HFF-Myc (cell line): ENCODE results near the gene BCL2L11.

Experiments used
- DNase-seq: peaks from one replicate; pipeline ENCODE4 v3.0.0-alpha.2; 2011; ENCODE audit warnings: low read depth; ENCODE audit errors: extremely low read depth
- H3K4me3 ChIP-seq: replicated peaks from 2 replicates; pipeline ENCODE4 v1.5.1; 2011; ENCODE audit warnings: low read depth, mild to moderate bottlenecking, control low read depth, low read length
- TF ChIP-seq, protein P1 (sequence below): IDR thresholded peaks from 2 replicates; pipeline ENCODE4 v1.5.1; 2012; ENCODE audit warnings: mild to moderate bottlenecking, low read depth, low read length, control low read depth; ENCODE audit errors: missing control alignments

BCL2L11 gene

DNA sequence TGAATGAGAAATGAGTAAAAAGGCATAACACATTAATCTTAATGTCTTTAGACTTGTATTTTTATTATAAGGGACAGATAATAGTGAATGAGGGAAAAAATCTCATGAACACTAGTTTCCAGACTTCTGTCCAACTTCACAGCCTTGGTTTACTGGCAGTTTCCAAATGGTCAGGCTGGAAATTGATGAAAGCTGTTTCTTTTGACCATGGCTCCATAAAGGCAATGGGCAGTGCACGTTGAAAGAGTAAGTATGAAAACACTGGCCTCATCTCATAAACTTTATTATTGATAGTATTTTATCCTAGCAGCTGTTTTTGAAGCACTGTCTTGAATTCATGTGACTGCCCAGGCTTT, 23.1 kb downstream of the BCL2L11 start:
- H3K4me3 ChIP-seq, result no peak overlapping the region
- no peak for DNase-seq
- TF ChIP-seq, protein P1, sequence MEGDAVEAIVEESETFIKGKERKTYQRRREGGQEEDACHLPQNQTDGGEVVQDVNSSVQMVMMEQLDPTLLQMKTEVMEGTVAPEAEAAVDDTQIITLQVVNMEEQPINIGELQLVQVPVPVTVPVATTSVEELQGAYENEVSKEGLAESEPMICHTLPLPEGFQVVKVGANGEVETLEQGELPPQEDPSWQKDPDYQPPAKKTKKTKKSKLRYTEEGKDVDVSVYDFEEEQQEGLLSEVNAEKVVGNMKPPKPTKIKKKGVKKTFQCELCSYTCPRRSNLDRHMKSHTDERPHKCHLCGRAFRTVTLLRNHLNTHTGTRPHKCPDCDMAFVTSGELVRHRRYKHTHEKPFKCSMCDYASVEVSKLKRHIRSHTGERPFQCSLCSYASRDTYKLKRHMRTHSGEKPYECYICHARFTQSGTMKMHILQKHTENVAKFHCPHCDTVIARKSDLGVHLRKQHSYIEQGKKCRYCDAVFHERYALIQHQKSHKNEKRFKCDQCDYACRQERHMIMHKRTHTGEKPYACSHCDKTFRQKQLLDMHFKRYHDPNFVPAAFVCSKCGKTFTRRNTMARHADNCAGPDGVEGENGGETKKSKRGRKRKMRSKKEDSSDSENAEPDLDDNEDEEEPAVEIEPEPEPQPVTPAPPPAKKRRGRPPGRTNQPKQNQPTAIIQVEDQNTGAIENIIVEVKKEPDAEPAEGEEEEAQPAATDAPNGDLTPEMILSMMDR, result no peak

DNA sequence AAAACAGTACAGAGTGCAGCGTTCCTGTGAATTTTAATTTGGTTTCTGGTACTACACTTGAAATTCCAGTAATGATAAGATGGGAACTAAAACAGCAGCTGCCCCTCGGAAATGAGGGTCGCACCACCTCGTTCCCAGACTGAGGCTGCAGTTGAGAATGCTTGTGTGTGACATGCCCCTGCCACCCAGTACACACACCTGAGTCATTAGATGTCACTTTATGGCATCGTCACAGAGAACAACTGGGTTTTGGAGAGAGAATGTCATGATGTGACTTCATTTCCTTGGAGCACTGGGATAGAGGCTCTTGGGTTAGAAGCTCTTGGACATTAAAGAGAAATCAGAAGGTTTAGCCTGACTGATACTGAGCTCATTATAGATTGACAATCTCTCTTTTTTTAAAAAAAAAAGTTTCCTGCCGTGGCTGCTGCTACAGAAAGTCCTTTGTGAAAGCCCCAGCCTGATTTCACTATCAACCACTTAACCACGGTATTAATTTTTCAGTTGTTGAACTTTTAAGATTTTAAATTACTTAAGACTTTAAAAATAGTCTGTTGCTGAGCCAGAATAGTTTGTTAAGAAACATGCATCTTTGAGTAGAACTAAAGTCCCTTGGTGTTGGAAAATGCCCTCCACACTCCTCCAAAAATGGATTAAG, 24.5 kb downstream of the BCL2L11 start:
- TF ChIP-seq, protein P1, result no peak
- DNase-seq, result no peak

DNA sequence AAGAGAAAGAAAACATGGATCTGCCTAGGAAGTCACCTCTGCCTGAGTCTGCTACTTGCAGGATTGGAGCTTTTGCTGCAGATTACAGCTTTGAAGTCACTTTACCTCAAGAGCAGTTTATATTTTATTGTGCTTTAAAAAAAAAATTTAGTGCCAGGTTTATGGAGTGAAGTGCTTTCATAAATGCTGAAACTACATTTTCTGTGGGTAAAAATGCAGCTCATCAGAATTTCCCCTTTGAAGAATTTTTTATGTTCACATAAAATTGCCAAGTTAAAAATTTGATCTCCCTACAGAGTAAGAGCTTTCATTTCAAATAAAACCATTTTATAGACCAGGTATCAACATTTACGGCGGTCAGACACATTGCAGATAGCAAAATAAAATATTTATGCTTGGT, 25.2 kb downstream of the BCL2L11 start:
- TF ChIP-seq, protein P1, result no peak

More for the DNA sequence above, 24.5 kb downstream of the BCL2L11 start:
- H3K4me3 ChIP-seq, result no peak overlapping the region

DNA sequence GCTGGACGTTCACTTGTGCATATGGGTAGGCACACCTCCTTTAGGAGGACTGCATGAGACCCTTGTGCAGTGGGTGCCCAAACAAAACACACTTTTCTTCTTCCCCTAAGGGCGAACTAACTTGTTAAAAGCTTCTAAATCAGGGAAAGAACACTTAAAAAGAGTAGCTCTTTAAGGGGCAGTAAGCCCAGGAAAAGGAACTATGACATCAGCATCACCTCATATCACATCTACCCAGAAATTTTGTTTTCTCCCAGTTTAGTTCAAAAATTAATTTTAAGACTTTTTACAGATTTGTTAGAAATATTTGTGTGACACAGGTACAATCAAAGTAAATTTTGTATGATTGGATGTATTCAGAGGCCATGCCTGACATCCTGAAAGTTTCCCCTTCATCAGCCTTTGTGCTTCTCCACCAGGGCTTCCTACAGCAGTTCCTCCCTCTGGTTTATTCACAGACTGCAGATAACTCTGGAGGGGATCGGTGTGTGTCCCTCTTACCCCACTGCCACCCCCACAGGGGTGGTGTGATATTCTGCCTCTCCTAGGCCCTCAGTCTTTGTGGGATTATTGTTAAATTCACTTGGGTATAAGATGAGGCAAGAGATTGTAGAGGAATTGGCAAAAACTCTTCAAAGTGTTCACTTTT, 27.6 kb downstream of the BCL2L11 start:
- H3K4me3 ChIP-seq, result no peak overlapping the region
- TF ChIP-seq, protein P1, result no peak

More for the DNA sequence above, 25.2 kb downstream of the BCL2L11 start:
- H3K4me3 ChIP-seq, result no peak overlapping the region
- no peak for DNase-seq

DNA sequence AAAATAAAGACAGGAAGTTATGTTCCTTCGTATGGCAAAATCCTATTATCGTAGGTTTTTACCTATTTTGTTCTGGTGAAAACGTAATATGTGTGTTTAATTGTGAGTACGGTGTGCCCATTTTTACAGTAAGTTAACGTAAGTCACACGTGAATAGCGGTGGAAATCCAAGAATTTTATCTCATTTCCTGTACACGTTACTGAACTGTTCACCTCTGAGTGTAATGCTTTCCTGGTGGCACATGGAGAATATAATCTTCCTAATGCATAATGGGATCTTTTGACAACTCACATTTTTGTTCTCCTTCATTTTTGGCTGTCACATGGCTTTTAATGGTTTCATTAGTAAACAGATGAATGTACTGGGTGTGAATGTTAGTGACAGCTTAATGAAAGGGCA, 28.2 kb downstream of the BCL2L11 start:
- DNase-seq, result no peak
- TF ChIP-seq, protein P1, result no peak

More for the DNA sequence above, 27.6 kb downstream of the BCL2L11 start:
- no peak for DNase-seq

DNA sequence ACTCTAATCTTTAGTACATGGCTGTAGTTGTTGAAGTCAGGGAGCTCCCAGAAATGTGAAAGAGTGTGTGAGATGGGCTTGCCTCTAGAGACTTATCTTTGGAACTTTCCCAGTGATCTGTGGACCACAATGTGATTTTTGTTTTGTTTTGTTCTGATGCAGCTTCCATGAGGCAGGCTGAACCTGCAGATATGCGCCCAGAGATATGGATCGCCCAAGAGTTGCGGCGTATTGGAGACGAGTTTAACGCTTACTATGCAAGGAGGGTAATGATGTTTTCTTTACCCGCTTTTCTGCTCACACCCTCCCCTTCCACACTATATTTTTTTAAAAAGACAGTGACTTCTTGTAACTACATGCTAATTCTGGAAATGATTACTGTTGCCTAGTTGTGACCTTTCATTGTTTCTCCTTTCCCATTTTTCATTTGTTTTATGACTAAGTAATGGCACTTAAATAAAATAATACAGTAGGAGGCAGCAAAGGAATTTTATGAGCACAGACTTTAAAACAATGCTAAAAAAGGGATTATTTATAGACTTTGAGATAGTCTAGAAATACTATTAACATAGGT, 29.3 kb downstream of the BCL2L11 start:
- DNase-seq, result no peak
- H3K4me3 ChIP-seq, result no peak overlapping the region
- TF ChIP-seq, protein P1, result no peak

More for the DNA sequence above, 28.2 kb downstream of the BCL2L11 start:
- no peak overlapping the region for H3K4me3 ChIP-seq
